ENCODE data around the gene ASCL5. TPM values are rescaled to one million over a fixed set of nuclear protein-coding genes. Genes with fewer than 3 reads are reported as not detected.
A peak's percentile ranks its signal among the peaks of the same experiment; 100 is the strongest.

Gene ASCL5
- total RNA-seq, 1 experiment from 2014 or later: 0.24 TPM

GRCh38 chr1:201116091-201116490, 10.9 kb downstream of the ASCL5 start:
- intact Hi-C loops (cut with micrococcal nuclease; ENCODE audit: unreplicated experiment): loop anchor here (10.0 kb wide), 1 partner anchor 561 kb away; no protein-coding TSS in a partner anchor
- TF ChIP-seq CTCF (conservative IDR thresholded peaks at IDR 0.05) (no peak), EZH2 (IDR thresholded peaks at IDR 0.05; ENCODE audit: low read depth) (no peak)
- H3K4me2 ChIP-seq: no peak overlapping the region
- POLR2A ChIA-PET (ENCODE audit: unreplicated experiment): no interaction called here
- DNase-seq: no peak
- H3K27me3 ChIP-seq (ENCODE audit: insufficient read depth, low read depth): no peaks in the 10 kb centered on the region
- no peak overlapping the region for H3K27ac ChIP-seq
- no peaks in the 10 kb centered on the region for H3K79me2 ChIP-seq (ENCODE audit: low read depth)
- H3K36me3 ChIP-seq (ENCODE audit: low read depth): no peaks in the 10 kb centered on the region
- H2AFZ ChIP-seq: no peak overlapping the region
- H4K20me1 ChIP-seq (ENCODE audit: insufficient read depth): no peaks in the 10 kb centered on the region
- H3K9me2 ChIP-seq (ENCODE audit: insufficient read depth): no peaks in the 10 kb centered on the region
- no peaks in the 10 kb centered on the region; the same call in 1 of the 2 replicates for H3K4me1 ChIP-seq (replicated peaks; ENCODE audit: insufficient read depth)
- H3F3A ChIP-seq (ENCODE audit: insufficient read depth, low read depth): no peaks in the 10 kb centered on the region
- no TSS peak for BruUV-seq (replicated peaks)
- CTCF ChIA-PET: no interaction called here
- H3K4me3 ChIP-seq: no peak overlapping the region
- no peaks in the 10 kb centered on the region for H3K9me3 ChIP-seq (ENCODE audit: insufficient read depth, low read depth)

GRCh38 chr1:201115390-201115937, 11.5 kb downstream of the ASCL5 start:
- no peaks in the 10 kb centered on the region for H3K9me2 ChIP-seq (ENCODE audit: insufficient read depth)
- intact Hi-C loops (cut with micrococcal nuclease; ENCODE audit: unreplicated experiment): loop anchor here (10.0 kb wide), 1 partner anchor 561 kb away; no protein-coding TSS in a partner anchor
- H3K27me3 ChIP-seq (ENCODE audit: insufficient read depth, low read depth): no peaks in the 10 kb centered on the region
- no peaks in the 10 kb centered on the region for H3K9me3 ChIP-seq (ENCODE audit: insufficient read depth, low read depth)
- CTCF ChIA-PET: interaction anchor here (0.6 kb wide), 1 partner anchor 211 kb away, joined by 5 read pairs; no protein-coding TSS in a partner anchor
- POLR2A ChIA-PET (ENCODE audit: unreplicated experiment): no interaction called here
- no peaks in the 10 kb centered on the region for H4K20me1 ChIP-seq (ENCODE audit: insufficient read depth)
- H3K79me2 ChIP-seq (ENCODE audit: low read depth): no peaks in the 10 kb centered on the region
- BruUV-seq (replicated peaks): TSS peak; percentile 27
- no peak for DNase-seq
- H3K4me1 ChIP-seq (replicated peaks; ENCODE audit: insufficient read depth): no peaks in the 10 kb centered on the region; the same call in 1 of the 2 replicates
- H3K4me2 ChIP-seq: no peak overlapping the region
- H3F3A ChIP-seq (ENCODE audit: insufficient read depth, low read depth): no peaks in the 10 kb centered on the region
- H3K4me3 ChIP-seq: no peak overlapping the region
- no peak overlapping the region for H3K27ac ChIP-seq
- H3K36me3 ChIP-seq (ENCODE audit: low read depth): no peaks in the 10 kb centered on the region
- H2AFZ ChIP-seq: no peak overlapping the region
- TF ChIP-seq CTCF (conservative IDR thresholded peaks at IDR 0.05) (no peak), EZH2 (IDR thresholded peaks at IDR 0.05; ENCODE audit: low read depth) (no peak)

GRCh38 chr1:201114245-201115131, 12.5 kb downstream of the ASCL5 start:
- Histone ChIP-seq H3K4me1 (replicated peaks; ENCODE audit: insufficient read depth) (no peaks in the 10 kb centered on the region; the same call in 1 of the 2 replicates), H3K27ac (no peak overlapping the region), H4K20me1 (ENCODE audit: insufficient read depth) (no peaks in the 10 kb centered on the region), H3K9me2 (ENCODE audit: insufficient read depth) (no peaks in the 10 kb centered on the region), H3K79me2 (ENCODE audit: low read depth) (no peaks in the 10 kb centered on the region), H3K9me3 (ENCODE audit: insufficient read depth, low read depth) (no peaks in the 10 kb centered on the region), H2AFZ (peak overlapping the region; percentile 96), H3K4me3 (peak overlapping the region; percentile 60), H3K4me2 (peak overlapping the region; percentile 76), H3F3A (ENCODE audit: insufficient read depth, low read depth) (no peaks in the 10 kb centered on the region), H3K27me3 (ENCODE audit: insufficient read depth, low read depth) (no peaks in the 10 kb centered on the region; the same call in 1 of the 2 replicates), H3K36me3 (ENCODE audit: low read depth) (no peaks in the 10 kb centered on the region)
- BruUV-seq (replicated peaks): no TSS peak
- DNase-seq: peak; percentile 90 to 94
- intact Hi-C loops (cut with micrococcal nuclease; ENCODE audit: unreplicated experiment): loop anchor here (1.0 to 10.0 kb wide), 6 partner anchors 28 to 560 kb away; partner anchors contain the start of gene KIF14
- POLR2A ChIA-PET (ENCODE audit: unreplicated experiment): interaction anchor here (0.6 kb wide), 1 partner anchor 86 kb away, joined by 7 read pairs; no protein-coding TSS in a partner anchor
- CTCF ChIA-PET: interaction anchor here (0.5 to 1.6 kb wide), 11 partner anchors 28 to 1600 kb away, joined by 3 to 11 read pairs (median 4); no protein-coding TSS in a partner anchor
- TF ChIP-seq EZH2 (IDR thresholded peaks at IDR 0.05; ENCODE audit: low read depth) (no peak), CTCF (conservative IDR thresholded peaks at IDR 0.05) (peak; percentile 88)

Measured in PC-9 (cell line).